Stimulated activated effector memory CD8-positive, alpha-beta T cell treated with anti-CD3 and anti-CD28 coated beads, Interleukin-12 subunit alpha, Interleukin-12 subunit beta, amount 100 ng/mL, for 72 hours (primary cell): Measurements from ENCODE around the gene ERGIC2.
"Not testable (repeated sequence)": the region's sequence is repeated elsewhere in the genome, so short reads cannot be mapped to it uniquely, and the experiment has no call there.

ENCODE experiments used
- ATAC-seq: fragments of 150-1000 bp; cut with Tn5 transposase; 2 replicates; pipeline ENCODE4 v1.10.0; 2021
- DNase-seq, 2 donors: peaks; one replicate each; pipeline ENCODE4 v3.0.0; 2021 to 2022; ENCODE audit warnings: low spot score in 2 of 2
- H3K27ac Mint-ChIP-seq: one replicate; pipeline ENCODE4 v1.8.0; 2022; ENCODE audit warnings: mild to moderate bottlenecking, mixed read lengths
- H3K36me3 Mint-ChIP-seq: one replicate; pipeline ENCODE4 v1.8.0; 2022; ENCODE audit warnings: mild to moderate bottlenecking, mixed read lengths
- H3K4me1 Mint-ChIP-seq: one replicate; pipeline ENCODE4 v1.8.0; 2022; ENCODE audit warnings: mixed read lengths
- H3K4me3 Mint-ChIP-seq: one replicate; pipeline ENCODE4 v1.8.0; 2022; ENCODE audit warnings: mild to moderate bottlenecking, mixed read lengths
- H3K9me3 Mint-ChIP-seq: one replicate; pipeline ENCODE4 v1.8.0; 2022; ENCODE audit warnings: mixed read lengths

ERGIC2 gene

DNA sequence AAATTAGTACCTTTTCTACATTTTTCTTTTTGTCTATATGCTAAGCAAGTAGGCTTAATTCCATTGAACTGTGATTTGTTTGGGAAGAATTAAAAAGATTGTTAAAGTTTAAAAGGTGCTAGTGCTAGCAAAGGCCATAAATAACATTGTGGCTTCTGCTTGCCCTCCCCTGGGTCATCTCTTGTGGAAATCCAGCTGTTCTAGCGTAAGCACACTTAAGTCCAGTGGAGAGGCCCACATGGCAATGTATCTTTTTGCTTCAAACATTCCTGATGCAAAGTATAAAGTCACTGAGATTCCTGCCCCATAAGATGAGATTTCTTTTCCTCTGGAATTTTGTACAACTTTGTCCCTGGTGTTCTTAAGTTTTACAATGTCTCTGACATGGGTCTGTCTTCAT is 14.4 kb upstream of the ERGIC2 start:
- peaks cover 9% of the 10 kb centered on the region for H3K4me1 Mint-ChIP-seq
- H3K4me3 Mint-ChIP-seq, result no peak overlapping the region
- no peaks in the 10 kb centered on the region for H3K9me3 Mint-ChIP-seq
- no peak for DNase-seq
- no peak for ATAC-seq
- H3K36me3 Mint-ChIP-seq, result no peaks in the 10 kb centered on the region
- no peak overlapping the region for H3K27ac Mint-ChIP-seq

DNA sequence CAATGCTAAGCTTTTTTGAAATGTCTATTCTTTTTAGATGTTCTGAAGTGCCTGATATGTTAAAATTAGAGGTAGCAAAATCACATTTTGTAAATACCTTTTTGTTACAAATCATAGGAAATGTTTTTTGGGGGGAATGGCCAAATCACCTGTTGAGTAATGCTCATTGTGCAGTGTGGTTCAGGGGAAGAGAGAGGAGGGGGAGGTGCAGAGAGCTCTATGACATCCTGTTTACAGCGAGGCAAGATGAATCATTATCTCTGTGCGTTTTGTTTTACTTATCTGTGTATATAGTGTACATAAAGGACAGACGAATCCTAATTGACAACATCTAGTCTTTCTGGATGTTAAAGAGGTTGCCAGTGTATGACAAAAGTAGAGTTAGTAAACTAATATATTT is 9.4 kb upstream of the ERGIC2 start:
- Mint-ChIP-seq H3K4me1 (peaks cover 14% of the 10 kb centered on the region), H3K27ac (peak overlapping the region; percentile 90), H3K4me3 (peak overlapping the region; percentile 54)
- not testable (repeated sequence) for H3K9me3 Mint-ChIP-seq, H3K36me3 Mint-ChIP-seq, DNase-seq
- ATAC-seq, result peak; percentile 98

DNA sequence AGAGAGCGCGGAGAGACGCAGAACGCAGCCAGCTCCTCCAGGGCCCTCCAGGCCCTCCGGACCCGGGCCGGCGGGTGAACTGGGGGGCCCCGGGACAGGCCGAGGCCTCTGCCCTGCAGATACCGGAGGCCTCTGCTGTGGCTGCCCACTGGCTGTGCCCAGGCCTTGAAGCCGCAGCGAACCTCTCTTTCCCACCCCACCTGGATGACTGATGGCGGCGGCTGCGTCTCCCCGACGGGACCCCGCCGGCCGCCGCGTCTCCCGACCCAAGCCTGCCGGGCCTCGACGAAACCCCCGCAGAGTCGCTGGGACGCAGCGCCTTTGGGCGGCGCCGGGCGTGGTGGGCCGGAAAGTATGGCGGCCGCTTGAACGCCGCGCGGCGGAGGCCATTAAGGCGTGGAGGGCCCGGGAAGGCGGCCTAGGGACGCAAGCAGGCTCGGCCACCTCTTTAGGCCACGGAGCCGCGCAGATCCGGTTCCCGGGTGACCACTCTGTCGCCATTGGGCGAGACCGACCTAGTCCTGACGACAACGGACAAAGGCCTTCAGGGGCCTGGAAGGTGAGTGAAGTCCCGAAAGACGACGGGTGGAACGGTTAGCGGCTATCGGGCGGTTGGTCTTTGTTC is 8.4 kb upstream of the ERGIC2 start:
- H3K9me3 Mint-ChIP-seq, result no peaks in the 10 kb centered on the region
- H3K4me3 Mint-ChIP-seq, result peak overlapping the region; percentile 54
- DNase-seq (no peak), ATAC-seq (no peak)
- H3K27ac Mint-ChIP-seq, result peak overlapping the region; percentile 90
- peaks cover 14% of the 10 kb centered on the region for H3K4me1 Mint-ChIP-seq
- no peaks in the 10 kb centered on the region for H3K36me3 Mint-ChIP-seq

DNA sequence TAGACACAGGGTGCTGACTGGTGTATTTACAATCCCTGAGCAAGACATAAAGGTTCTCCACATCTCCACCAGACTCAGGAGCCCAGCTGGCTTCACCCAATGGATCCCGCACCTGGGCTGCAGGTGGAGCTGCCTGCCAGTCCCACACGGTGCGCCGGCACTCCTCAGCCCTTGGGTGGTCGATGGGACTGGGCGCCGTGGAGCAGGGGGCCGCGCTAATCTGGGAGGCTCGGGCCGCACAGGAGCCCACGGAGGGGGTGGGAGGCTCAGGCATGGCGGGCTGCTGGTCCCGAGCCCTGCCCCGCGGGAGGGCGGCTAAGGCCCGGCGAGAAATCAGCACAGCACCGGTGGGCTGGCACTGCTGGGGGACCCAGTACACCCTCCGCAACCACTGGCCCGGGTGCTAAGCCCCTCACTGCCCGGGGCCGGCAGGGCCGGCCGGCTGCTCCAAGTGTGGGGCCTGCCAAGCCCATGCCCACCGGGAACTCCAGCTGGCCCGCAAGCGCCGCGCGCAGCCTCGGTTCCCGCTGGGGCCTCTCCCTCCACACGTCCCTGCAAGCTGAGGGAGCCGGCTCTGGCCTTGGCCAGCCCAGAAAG is 5.2 kb upstream of the ERGIC2 start:
- not testable (repeated sequence) for DNase-seq, ATAC-seq, H3K4me3 Mint-ChIP-seq, H3K9me3 Mint-ChIP-seq, H3K36me3 Mint-ChIP-seq, H3K27ac Mint-ChIP-seq
- peaks cover 20% of the 10 kb centered on the region for H3K4me1 Mint-ChIP-seq

DNA sequence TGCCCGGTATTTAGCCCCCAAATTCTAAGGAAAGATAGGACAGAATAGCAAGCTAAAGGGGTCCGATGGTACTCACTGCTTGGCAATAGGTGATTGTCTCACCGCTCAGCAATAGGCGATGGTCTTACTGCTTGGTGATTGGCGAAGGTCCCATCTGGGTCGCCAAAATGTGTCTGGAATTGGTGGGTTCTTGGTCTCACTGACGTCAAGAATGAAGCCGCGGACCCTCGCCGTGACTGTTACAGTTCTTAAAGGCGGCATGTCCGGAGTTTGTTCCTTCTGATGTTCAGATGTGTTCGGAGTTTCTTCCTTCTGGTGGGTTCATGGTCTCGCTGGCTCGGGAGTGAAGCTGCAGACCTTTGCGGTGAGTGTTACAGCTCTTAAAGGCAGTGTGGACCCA is 4.2 kb upstream of the ERGIC2 start:
- H3K27ac Mint-ChIP-seq, H3K4me3 Mint-ChIP-seq, DNase-seq, H3K9me3 Mint-ChIP-seq, ATAC-seq: not testable (repeated sequence)
- H3K4me1 Mint-ChIP-seq, result peaks cover 15% of the 10 kb centered on the region
- H3K36me3 Mint-ChIP-seq, result peaks cover 11% of the 10 kb centered on the region

DNA sequence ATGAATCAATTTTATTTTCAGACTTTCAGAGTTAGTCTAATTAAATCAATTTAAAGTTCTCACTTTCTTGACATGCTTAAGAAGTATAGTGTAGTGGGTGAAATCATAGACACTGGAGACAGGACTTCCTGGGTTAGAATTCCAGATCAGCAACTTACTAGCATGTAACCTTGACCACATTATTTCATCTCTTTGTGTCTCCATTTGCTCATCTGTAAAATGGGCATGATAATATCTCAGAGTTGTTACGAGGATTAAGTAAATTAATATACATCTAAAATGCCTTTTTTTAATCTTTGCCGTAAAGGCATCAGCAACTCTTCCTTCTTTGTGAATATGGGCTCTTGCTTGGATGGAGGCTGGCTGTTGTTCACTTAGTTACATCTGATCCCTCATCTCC is 1.3 kb upstream of the ERGIC2 start:
- Mint-ChIP-seq H3K4me3 (peak overlapping the region; percentile 77), H3K36me3 (peaks cover 19% of the 10 kb centered on the region), H3K9me3 (no peaks in the 10 kb centered on the region), H3K27ac (no peak overlapping the region), H3K4me1 (peaks cover 28% of the 10 kb centered on the region)
- ATAC-seq, result no peak
- DNase-seq, result no peak

DNA sequence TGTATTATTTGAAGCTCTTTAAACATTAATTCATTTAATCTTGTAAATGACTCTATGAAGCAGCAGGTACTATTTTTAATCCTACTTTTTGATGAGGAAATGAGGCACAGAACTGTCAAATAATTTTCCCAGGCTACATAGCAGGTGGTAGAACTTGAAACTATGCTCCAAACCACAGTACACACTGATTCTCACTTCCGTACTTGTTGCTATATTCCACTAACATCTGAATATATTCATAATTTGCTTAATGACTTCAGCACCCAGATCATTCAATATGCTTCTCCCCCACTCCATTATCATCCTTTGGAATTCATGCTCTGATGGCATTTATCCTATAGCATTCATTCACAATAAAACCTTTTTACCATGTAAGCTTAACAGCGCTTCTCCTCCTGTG is 4.9 kb downstream of the ERGIC2 start:
- peaks cover 36% of the 10 kb centered on the region for H3K4me1 Mint-ChIP-seq

DNA sequence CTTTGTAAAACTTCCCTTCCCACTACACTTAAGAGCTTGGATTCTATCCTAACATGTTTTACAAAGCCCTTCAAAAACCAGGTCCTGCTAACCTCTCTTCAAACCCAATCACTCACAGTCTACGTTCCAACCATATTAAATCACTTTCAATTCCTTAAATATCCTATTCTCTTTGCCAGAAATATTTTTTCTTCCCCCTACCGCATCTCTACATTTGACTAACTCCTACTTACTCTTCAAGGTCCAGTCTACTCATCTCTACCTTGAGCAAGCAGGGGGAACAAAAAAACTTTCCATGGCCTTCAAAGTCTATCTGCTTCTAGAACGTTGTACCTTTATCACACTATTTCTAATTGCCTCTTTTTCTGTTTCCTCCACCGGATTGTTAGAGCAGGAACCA is 6.1 kb downstream of the ERGIC2 start:
- H3K9me3 Mint-ChIP-seq, result no peaks in the 10 kb centered on the region
- ATAC-seq (no peak), DNase-seq (no peak)
- peaks cover 28% of the 10 kb centered on the region for H3K4me1 Mint-ChIP-seq
- no peak overlapping the region for H3K4me3 Mint-ChIP-seq
- H3K27ac Mint-ChIP-seq, result no peak overlapping the region
- peaks cover 40% of the 10 kb centered on the region for H3K36me3 Mint-ChIP-seq

More for the DNA sequence above, 4.9 kb downstream of the ERGIC2 start:
- DNase-seq (no peak), ATAC-seq (no peak)
- Mint-ChIP-seq H3K9me3 (no peaks in the 10 kb centered on the region), H3K36me3 (peaks cover 40% of the 10 kb centered on the region), H3K4me3 (no peak overlapping the region), H3K27ac (no peak overlapping the region)

DNA sequence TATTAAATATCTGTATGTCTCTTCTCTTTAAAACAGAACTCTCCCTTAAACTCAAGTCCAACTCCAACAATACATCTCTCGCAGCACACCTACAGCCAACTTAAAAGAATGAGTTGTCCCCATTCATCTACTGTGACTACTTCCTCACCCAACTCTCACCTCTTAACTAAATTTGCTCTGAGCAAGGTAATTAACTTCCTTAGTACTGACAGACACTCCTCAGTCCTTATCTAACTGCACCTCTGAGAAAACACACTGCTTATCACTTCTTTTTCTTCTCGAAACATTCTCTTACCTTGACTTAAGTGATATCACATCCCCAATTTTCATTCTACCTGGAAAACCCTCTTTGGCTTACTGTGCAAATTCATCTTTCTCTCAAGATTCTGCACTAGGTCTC is 7.0 kb downstream of the ERGIC2 start:
- Mint-ChIP-seq H3K4me1 (peaks cover 19% of the 10 kb centered on the region), H3K36me3 (peaks cover 47% of the 10 kb centered on the region), H3K9me3 (no peaks in the 10 kb centered on the region), H3K4me3 (no peak overlapping the region), H3K27ac (no peak overlapping the region)
- DNase-seq (no peak), ATAC-seq (no peak)

DNA sequence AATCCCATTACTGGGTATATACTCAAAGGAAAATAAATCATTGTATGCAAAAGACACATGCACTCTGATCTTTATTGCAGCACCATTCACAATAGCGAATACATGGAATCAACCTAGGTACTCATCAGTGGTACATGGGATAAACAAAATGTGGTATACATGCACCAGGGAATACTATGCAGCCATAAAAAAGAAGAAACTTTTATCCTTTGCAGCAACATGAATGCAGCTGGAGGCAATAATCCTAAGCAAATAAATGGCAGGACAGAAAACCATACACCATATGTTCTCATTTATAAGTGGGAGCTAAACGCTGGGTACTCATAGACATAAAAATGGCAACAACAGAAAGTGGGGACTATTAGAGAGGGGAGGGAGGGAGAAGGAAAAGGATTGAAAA is 15.9 kb downstream of the ERGIC2 start:
- ATAC-seq, result no peak
- H3K36me3 Mint-ChIP-seq, result peaks cover 96% of the 10 kb centered on the region

DNA sequence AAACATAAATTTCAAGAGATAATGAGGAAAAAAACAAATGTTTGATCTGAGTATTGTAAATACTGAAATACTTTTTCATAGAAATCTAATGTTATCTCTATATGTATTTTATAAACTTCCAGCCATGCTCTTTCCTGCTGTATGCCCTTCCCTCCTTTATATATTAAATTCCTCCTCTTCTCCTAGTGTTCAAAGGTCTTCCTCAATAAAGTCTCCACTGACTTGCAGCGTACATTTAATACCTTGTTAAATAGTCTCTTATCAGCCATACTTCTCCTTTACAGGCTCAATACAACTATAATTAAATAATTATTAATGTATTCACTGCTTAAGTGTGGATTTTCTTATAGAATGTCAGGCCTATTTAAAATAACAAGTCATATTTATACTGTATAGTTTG is 26.0 kb downstream of the ERGIC2 start:
- Mint-ChIP-seq H3K4me1 (no peaks in the 10 kb centered on the region), H3K27ac (no peak overlapping the region), H3K4me3 (no peak overlapping the region), H3K9me3 (no peaks in the 10 kb centered on the region), H3K36me3 (peaks cover 99% of the 10 kb centered on the region)
- no peak for ATAC-seq
- DNase-seq, result no peak

More for the DNA sequence above, 15.9 kb downstream of the ERGIC2 start:
- no peak overlapping the region for H3K27ac Mint-ChIP-seq
- no peaks in the 10 kb centered on the region for H3K9me3 Mint-ChIP-seq
- H3K4me3 Mint-ChIP-seq, result no peak overlapping the region
- peaks cover 7% of the 10 kb centered on the region for H3K4me1 Mint-ChIP-seq
- DNase-seq, result no peak

DNA sequence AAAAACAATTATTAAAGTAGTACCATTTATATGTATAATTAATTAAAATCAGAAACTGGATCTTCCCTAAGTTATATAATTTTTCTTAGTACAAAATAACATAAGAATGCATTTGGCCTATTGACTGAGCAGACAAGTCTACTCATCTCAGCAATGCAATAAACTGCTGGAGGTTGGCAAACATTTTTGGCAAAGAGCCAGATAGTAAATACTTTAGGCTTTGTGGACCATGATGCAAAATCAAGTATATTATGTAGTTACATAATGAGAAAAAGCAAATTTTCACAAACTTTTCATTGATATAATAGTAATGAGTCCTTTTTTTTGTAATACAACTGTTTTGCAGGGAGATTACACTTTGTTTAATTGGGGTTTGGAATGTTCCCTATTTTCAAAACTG is 30.9 kb downstream of the ERGIC2 start:
- DNase-seq, result no peak
- H3K27ac Mint-ChIP-seq, result no peak overlapping the region
- H3K4me1 Mint-ChIP-seq, result no peaks in the 10 kb centered on the region
- no peak for ATAC-seq
- peaks cover 99% of the 10 kb centered on the region for H3K36me3 Mint-ChIP-seq
- H3K9me3 Mint-ChIP-seq, result no peaks in the 10 kb centered on the region
- H3K4me3 Mint-ChIP-seq, result no peak overlapping the region

DNA sequence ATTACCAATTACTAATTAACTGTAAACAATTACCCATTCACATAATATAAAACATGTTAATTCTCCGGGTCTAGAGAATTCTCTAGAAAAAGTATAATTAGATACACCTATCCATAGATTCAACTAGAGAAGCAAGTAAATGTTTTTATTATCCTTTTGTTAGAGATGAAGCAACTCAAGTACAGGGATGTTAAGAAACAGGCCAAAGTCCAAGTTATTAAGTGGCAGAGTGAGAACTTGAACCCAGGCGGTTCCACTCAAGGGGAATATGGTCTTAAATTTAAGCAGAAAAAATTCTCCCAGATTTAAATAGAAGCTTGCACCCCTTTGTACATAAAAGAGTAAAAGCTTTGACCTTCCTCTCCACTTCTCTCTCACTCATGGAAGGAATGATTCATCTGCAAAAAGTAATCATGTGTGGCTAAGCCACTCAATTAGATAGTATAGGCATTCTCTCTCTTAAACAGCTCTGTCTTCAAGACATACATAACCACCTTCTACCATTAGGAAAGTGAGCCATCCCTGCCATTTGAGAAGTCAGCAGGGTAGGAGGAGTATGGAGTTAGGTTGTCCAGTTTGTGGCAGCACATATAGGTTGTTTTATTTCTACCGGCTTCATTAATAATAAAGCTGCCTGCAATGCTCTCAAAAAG is 34.1 kb downstream of the ERGIC2 start:
- Mint-ChIP-seq H3K4me3 (no peak overlapping the region), H3K4me1 (no peaks in the 10 kb centered on the region), H3K36me3 (peaks cover 96% of the 10 kb centered on the region), H3K9me3 (no peaks in the 10 kb centered on the region), H3K27ac (peak overlapping the region; percentile 7)
- peak; percentile 81 for ATAC-seq
- no peak for DNase-seq

DNA sequence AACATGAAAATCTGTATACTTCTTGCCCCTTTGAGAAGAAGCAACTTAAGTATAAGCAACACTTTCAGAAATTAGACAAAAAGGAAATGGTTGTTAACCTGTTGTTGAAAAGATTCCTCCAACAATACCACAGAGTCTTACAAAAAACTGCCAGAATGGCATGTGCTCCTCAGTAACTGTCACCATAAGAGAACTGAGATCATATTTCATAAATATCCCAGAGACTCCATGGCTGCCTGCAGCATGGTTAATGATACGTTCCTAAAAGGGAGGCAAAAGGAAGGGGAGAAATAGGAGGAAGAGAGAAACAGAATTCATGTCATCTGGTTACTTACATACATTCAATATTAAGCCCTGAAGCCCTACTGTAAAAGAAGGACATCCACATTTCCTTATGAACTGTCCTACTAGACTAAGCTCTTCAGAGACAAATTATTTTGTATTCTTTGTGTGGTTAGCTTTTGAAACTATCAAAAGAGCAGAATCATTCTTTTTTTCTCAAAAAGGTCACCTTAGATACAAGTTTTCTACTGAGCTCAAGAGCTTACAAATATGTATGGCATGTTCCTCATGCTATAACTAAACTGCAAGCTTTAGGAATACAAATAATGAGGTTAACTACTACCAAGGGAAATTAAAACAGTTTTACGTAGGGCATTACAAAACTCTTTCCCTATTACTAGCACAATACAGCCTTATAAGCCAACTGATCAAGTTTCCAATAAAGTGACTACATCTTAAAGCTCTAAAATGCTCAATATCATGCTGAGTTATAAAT is 37.8 kb downstream of the ERGIC2 start:
- Mint-ChIP-seq H3K4me1 (no peaks in the 10 kb centered on the region), H3K27ac (no peak overlapping the region), H3K4me3 (no peak overlapping the region), H3K36me3 (peaks cover 97% of the 10 kb centered on the region), H3K9me3 (no peaks in the 10 kb centered on the region)
- ATAC-seq (no peak), DNase-seq (no peak)

DNA sequence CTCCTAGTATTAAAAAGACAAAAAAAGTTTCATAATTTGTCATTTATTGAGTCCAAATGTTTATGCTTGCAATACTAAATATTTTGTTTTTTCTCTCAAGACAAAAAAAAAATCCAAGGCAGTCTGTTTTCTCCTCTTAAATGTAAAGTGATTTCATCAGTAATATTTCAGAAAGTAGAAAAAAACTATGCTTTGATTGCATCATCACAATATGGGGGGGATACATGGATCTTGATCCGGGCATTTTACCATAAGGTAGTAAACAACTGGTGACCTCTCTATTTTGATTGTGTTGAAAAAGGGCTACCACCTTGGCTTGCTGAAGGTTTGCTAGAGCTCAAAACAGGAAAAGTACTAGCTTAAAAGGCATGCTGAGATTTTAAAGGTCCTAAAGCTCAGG is 43.6 kb downstream of the ERGIC2 start:
- Mint-ChIP-seq H3K27ac (no peak overlapping the region), H3K9me3 (no peaks in the 10 kb centered on the region), H3K36me3 (peaks cover 60% of the 10 kb centered on the region), H3K4me1 (no peaks in the 10 kb centered on the region), H3K4me3 (no peak overlapping the region)
- no peak for DNase-seq
- ATAC-seq, result no peak
